HG02970 (cell line): ENCODE data around the gene TAS1R3.
"Not testable (repeated sequence)": the region's sequence is repeated elsewhere in the genome, so short reads cannot be mapped to it uniquely, and the experiment has no call there.

Experiments used
- ATAC-seq: cut with Tn5 transposase; IDR thresholded peaks from one replicate; pipeline ENCODE4 v1.9.1; 2021; ENCODE audit warnings: mild to moderate bottlenecking, moderate library complexity, moderate number of reproducible peaks; ENCODE audit not compliant: unreplicated experiment, low FRiP score

The TAS1R3 gene

GRCh38 chr1:1307923-1308755 is 22.9 kb upstream of the TAS1R3 start, which contains the start of the genes ACAP3 and PUSL1:
ACAP3 (minus strand) TSS chr1:1307930; CDS start chr1:1307815, 115 bp downstream.
PUSL1 (plus strand) TSS chr1:1308597; CDS start chr1:1308644, 47 bp downstream.
- peak; percentile 62 for ATAC-seq

GRCh38 chr1:1308756-1309250 is 22.3 kb upstream of the TAS1R3 start:
- ATAC-seq: peak; percentile 1

GRCh38 chr1:1309251-1310108 is 21.6 kb upstream of the TAS1R3 start:
- no peak for ATAC-seq

- ATAC-seq: no peak
These were observed 21.0 kb upstream of the TAS1R3 start for GRCh38 chr1:1310109-1310385.

- ATAC-seq: no peak
These were observed 20.5 kb upstream of the TAS1R3 start for GRCh38 chr1:1310476-1311053.

- no peak for ATAC-seq
These were observed 19.7 kb upstream of the TAS1R3 start for GRCh38 chr1:1311107-1312104.

- no peak for ATAC-seq
These were observed 18.4 kb upstream of the TAS1R3 start for GRCh38 chr1:1312450-1313314.

GRCh38 chr1:1313500-1314236 is 17.4 kb upstream of the TAS1R3 start:
- no peak for ATAC-seq

- no peak for ATAC-seq
These were observed 16.9 kb upstream of the TAS1R3 start for GRCh38 chr1:1314237-1314586.

GRCh38 chr1:1314678-1315335 is 16.3 kb upstream of the TAS1R3 start:
- no peak for ATAC-seq

GRCh38 chr1:1315435-1315954 is 15.6 kb upstream of the TAS1R3 start:
- no peak for ATAC-seq

GRCh38 chr1:1316199-1316598 is 14.9 kb upstream of the TAS1R3 start:
- ATAC-seq: not testable (repeated sequence)

GRCh38 chr1:1317420-1317819 is 13.7 kb upstream of the TAS1R3 start:
- no peak for ATAC-seq

- no peak for ATAC-seq
These were observed 12.9 kb upstream of the TAS1R3 start for GRCh38 chr1:1318131-1318652.

GRCh38 chr1:1318777-1319645 is 12.1 kb upstream of the TAS1R3 start:
- ATAC-seq: no peak

GRCh38 chr1:1319646-1319941 is 11.5 kb upstream of the TAS1R3 start:
- ATAC-seq: no peak
